ENCODE data around the gene GCSAML. TPM values are rescaled to one million over a fixed set of nuclear protein-coding genes. Genes with fewer than 3 reads are reported as not detected.

The GCSAML gene
- total RNA-seq, 1 donor from 2014 or later: not detected

DNA sequence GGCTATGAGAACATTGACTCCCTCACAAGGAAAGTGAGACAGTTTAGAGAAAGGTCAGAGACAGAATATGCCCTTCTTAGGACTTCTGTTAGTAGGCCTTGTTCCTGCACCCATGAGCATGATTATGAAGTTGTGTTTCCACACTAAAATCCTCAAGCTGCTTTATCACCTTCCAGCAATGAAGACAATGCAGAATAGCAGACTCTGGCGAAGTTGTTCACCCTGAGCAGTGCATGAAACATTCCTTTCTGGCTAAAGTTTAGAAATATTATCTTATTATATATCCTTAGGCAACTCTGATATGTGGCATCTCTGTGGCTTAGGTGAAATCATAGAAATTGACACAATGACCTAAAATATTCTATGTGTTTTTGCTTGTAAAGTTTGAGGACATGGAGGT lies 25.3 kb downstream of the GCSAML start:
- DNase-seq (ENCODE audit: low read depth): no peak

GRCh38 chr1:247574664-247575063 lies 25.7 kb downstream of the GCSAML start:
- no peak for DNase-seq (ENCODE audit: low read depth)

- peak; percentile 1 for DNase-seq (ENCODE audit: low read depth)
Observed at GRCh38 chr1:247576514-247576913, 27.6 kb downstream of the GCSAML start.

DNA sequence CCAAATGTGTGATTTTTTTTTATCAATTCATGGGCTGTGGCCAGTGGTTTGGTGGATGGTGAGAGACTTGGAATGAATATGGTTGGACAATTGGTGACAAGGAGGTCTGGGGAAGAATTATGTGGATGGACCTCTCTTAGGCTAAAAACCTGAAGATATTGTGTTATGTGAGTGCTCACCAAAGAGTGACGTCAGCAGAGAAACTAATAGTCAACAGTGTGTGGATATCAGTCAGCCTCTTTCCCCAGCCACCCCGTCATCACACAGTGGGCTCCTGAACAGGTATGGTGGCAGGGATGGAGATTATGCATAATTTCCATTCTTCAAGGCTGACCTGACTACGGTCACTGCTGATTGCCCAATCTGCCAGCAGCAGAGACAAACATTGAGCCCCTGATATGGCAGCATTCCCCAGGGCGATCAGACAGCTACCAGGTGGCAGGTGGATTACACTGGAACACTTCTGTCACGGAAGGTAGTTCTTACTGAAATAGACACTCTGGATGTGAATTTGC lies 30.1 kb downstream of the GCSAML start:
- DNase-seq (ENCODE audit: low read depth): no peak

GRCh38 chr1:247588060-247588459 lies 39.1 kb downstream of the GCSAML start, which contains the start of gene OR2G2:
OR2G2 (plus strand) TSS chr1:247588360; CDS start chr1:247588360, 0 bp downstream.
- no peak for DNase-seq (ENCODE audit: low read depth)

GRCh38 chr1:247605286-247605685 lies 56.4 kb downstream of the GCSAML start, which contains the start of gene OR2G3:
OR2G3 (plus strand) TSS chr1:247605586; CDS start chr1:247605586, 0 bp downstream.
- DNase-seq (ENCODE audit: low read depth): no peak

GRCh38 chr1:247613405-247613804 lies 64.5 kb downstream of the GCSAML start:
- DNase-seq (ENCODE audit: low read depth): no peak

DNA sequence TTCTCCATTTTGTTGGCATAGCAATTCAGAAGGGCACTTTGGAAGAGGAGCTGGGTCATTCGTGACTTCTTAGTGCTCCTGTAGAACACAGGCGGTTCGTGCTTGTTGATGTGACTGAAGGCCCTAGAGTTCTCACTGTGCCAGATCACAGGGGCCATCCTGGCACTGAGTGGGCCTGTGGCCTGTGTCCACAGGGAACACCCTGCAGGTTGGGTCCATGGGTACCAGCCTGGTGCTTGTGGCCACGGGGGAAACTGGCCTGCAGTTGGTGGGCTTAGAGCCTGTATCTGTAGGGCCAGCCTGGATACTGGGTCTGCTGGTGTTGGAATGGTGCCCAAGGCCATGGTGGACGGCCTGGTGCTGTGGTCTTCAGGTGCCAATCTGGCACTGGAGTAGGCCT lies 65.7 kb downstream of the GCSAML start:
- no peak for DNase-seq (ENCODE audit: low read depth)

Other genes starting within 250 kb of the GCSAML start
- 35.9 and 50.9 TPM in 2 replicates for gene ZNF496, start 217.3 kb upstream of the GCSAML start, total RNA-seq
- 0.05 TPM in 1 of 2 replicates, not detected in the other for gene NLRP3, start 133.0 kb upstream of the GCSAML start, total RNA-seq
- gene OR2B11, start 91.0 kb upstream of the GCSAML start, total RNA-seq: not detected in 2 replicates
- not detected in 2 replicates for gene OR2C3, start 12.7 kb upstream of the GCSAML start, total RNA-seq
- gene OR2G2, start 39.2 kb downstream of the GCSAML start, total RNA-seq: not detected in 2 replicates
- gene OR2G3, start 56.5 kb downstream of the GCSAML start, total RNA-seq: not detected in 2 replicates
- not detected in 2 replicates for gene OR13G1, start 130.6 kb downstream of the GCSAML start, total RNA-seq
- not detected in 2 replicates for gene OR6F1, start 167.5 kb downstream of the GCSAML start, total RNA-seq
- not detected in 2 replicates for gene OR14K1, start 189.5 kb downstream of the GCSAML start, total RNA-seq
- not detected in 2 replicates for gene OR14A2, start 199.0 kb downstream of the GCSAML start, total RNA-seq
- not detected in 2 replicates for gene OR1C1, start 211.4 kb downstream of the GCSAML start, total RNA-seq